IPS-NIHi7 (cell line): ENCODE data around the gene CYP39A1.

Experiments used
- DNase-seq: peaks from one replicate; pipeline ENCODE4 v3.0.0; 2012; ENCODE audit warnings: mixed read lengths; ENCODE audit errors: extremely low spot score

Gene CYP39A1

GRCh38 chr6:46652603-46653438 lies at the start of gene CYP39A1, which contains the start of gene SLC25A27:
CYP39A1 (minus strand) TSS chr6:46652818; CDS start chr6:46652582, 236 bp downstream.
SLC25A27 (plus strand) TSS chr6:46652975; CDS start chr6:46653193, 218 bp downstream.
- peak; percentile 97 for DNase-seq

GRCh38 chr6:46699970-46700369 lies 47.4 kb upstream of the CYP39A1 start:
- no peak for DNase-seq

- no peak for DNase-seq
Measured at GRCh38 chr6:46690911-46691451, 38.4 kb upstream of the CYP39A1 start.

- no peak for DNase-seq
Measured at GRCh38 chr6:46690141-46690755, 37.6 kb upstream of the CYP39A1 start.

GRCh38 chr6:46689657-46690056 lies 37.0 kb upstream of the CYP39A1 start:
- DNase-seq: no peak

GRCh38 chr6:46688966-46689335 lies 36.3 kb upstream of the CYP39A1 start:
- DNase-seq: no peak

- DNase-seq: no peak
Measured at GRCh38 chr6:46688117-46688965, 35.7 kb upstream of the CYP39A1 start.

- no peak for DNase-seq
Measured at GRCh38 chr6:46687619-46688097, 35.0 kb upstream of the CYP39A1 start, which contains the start of gene TDRD6. TDRD6 (plus strand) TSS chr6:46687885; CDS start chr6:46688129, 244 bp downstream.

GRCh38 chr6:46684771-46685170 lies 32.2 kb upstream of the CYP39A1 start:
- DNase-seq: no peak

GRCh38 chr6:46677314-46677654 lies 24.7 kb upstream of the CYP39A1 start:
- peak; percentile 54 for DNase-seq

- DNase-seq: no peak
Measured at GRCh38 chr6:46676604-46677313, 24.1 kb upstream of the CYP39A1 start.

- no peak for DNase-seq
Measured at GRCh38 chr6:46674410-46674809, 21.8 kb upstream of the CYP39A1 start.

- DNase-seq: no peak
Measured at GRCh38 chr6:46667377-46667776, 14.8 kb upstream of the CYP39A1 start.

- DNase-seq: no peak
Measured at GRCh38 chr6:46661483-46661882, 8.9 kb upstream of the CYP39A1 start.

- no peak for DNase-seq
Measured at GRCh38 chr6:46657642-46658041, 5.0 kb upstream of the CYP39A1 start.

GRCh38 chr6:46655803-46656202 lies 3.2 kb upstream of the CYP39A1 start:
- peak; percentile 74 for DNase-seq

GRCh38 chr6:46653439-46654195 lies 999 bp upstream of the CYP39A1 start:
- DNase-seq: no peak

GRCh38 chr6:46652232-46652602 lies 401 bp downstream of the CYP39A1 start:
- no peak for DNase-seq

- DNase-seq: no peak
Measured at GRCh38 chr6:46651816-46652215, 802 bp downstream of the CYP39A1 start.

GRCh38 chr6:46651006-46651405 lies 1.6 kb downstream of the CYP39A1 start:
- DNase-seq: no peak
